Kidney (tissue), 14 donors: ENCODE results near the gene PEX5L. TPM values are rescaled to one million over a fixed set of nuclear protein-coding genes. Genes with fewer than 3 reads are reported as not detected.

ENCODE experiments used
- DNase-seq, 5 donors: peaks; one replicate each; pipeline ENCODE4 v3.0.0-alpha.2; 2013 to 2020
- FAIRE-seq: peaks from 2 replicates; lab custom pipeline; 2012; peaks lifted over from hg19 to GRCh38; lab: Jason Lieb, UNC
- H3K27ac ChIP-seq, 2 donors: one replicate each; pipeline ENCODE4 v1.7.0; 2013; ENCODE audit warnings: low read depth in 2 of 2, low read length in 2 of 2, inconsistent platforms in 1 of 2
- H3K27me3 ChIP-seq: one replicate; pipeline ENCODE4 v1.7.1; 2013; ENCODE audit warnings: low read length, inconsistent platforms; ENCODE audit not compliant: control insufficient read depth, insufficient read depth
- H3K36me3 ChIP-seq, 3 donors: one replicate each; pipeline versions ENCODE4 v1.7.0 to v1.7.1; 2013; ENCODE audit warnings: low read length in 3 of 3, control low read depth in 1 of 3, inconsistent platforms in 1 of 3; ENCODE audit not compliant: insufficient read depth in 3 of 3, control insufficient read depth in 2 of 3
- H3K4me1 ChIP-seq, 3 donors: one replicate each; pipeline versions ENCODE4 v1.7.0 to v1.7.1; 2013; ENCODE audit warnings: low read length in 3 of 3, inconsistent platforms in 1 of 3, low read depth in 1 of 3; ENCODE audit not compliant: control insufficient read depth in 2 of 3, insufficient read depth in 2 of 3
- H3K4me3 ChIP-seq, 3 donors: one replicate each; pipeline versions ENCODE4 v1.7.0 to v1.8.1; 2013; ENCODE audit warnings: low read length in 3 of 3, control low read depth in 1 of 3, inconsistent platforms in 1 of 3
- H3K9ac ChIP-seq, 3 donors: one replicate each; pipeline versions ENCODE4 v1.7.0 to v1.7.1; 2013; ENCODE audit warnings: low read length in 3 of 3, control low read depth in 1 of 3, inconsistent platforms in 1 of 3
- H3K9me3 ChIP-seq, 3 donors: one replicate each; pipeline versions ENCODE4 v1.7.0 to v1.7.1; 2013; ENCODE audit warnings: low read length in 3 of 3, control low read depth in 1 of 3, inconsistent platforms in 1 of 3; ENCODE audit not compliant: control insufficient read depth in 2 of 3, insufficient read depth in 1 of 3
- intact Hi-C: fragments of 100-400 bp; cut with DNase I; formaldehyde crosslinking; loops from one replicate; pipeline ENCODE4 v1.11.1; 2022
- polyA plus RNA-seq: library from polyadenylated mRNA; stranded (reverse); fragments of 350-450 nt; fragmentation: Illumina TruSeq; extraction: RNeasy Lipid Tissue Mini Kit (QIAGEN cat#74804); gene quantifications from one replicate; pipeline ENCODE4 v1.2.3, GENCODE V29; 2014; ENCODE audit warnings: low read depth, low replicate concordance; ENCODE audit not compliant: insufficient read depth
- total RNA-seq: library from RNA; stranded (reverse); fragmentation: NEBNext Ultra II Directional; extraction: Animal tissue kit (Norgen Biotek cat#: 25700); gene quantifications from one replicate; pipeline ENCODE4 v1.2.1, GENCODE V29; 2021
- TF ChIP-seq, protein P1 (sequence below): IDR thresholded peaks from 3 replicates; pipeline ENCODE4 v1.5.1; 2012; ENCODE audit warnings: mild to moderate bottlenecking, moderate library complexity, borderline replicate concordance; ENCODE audit not compliant: insufficient read depth; ENCODE audit errors: extremely low read depth
- donor health status: control.
- donor health status: control.
- donor health status: control.
- donor health status: control.
- donor health status: control.
- donor health status: DM: yes; HTN: yes; CAD: no.
- donor health status: Normal renal cell carcinoma (clear cell type).

Gene PEX5L
- total and polyA plus RNA-seq, 2 donors from 2014 or later = 0.32 TPM; not detected in 1

DNA sequence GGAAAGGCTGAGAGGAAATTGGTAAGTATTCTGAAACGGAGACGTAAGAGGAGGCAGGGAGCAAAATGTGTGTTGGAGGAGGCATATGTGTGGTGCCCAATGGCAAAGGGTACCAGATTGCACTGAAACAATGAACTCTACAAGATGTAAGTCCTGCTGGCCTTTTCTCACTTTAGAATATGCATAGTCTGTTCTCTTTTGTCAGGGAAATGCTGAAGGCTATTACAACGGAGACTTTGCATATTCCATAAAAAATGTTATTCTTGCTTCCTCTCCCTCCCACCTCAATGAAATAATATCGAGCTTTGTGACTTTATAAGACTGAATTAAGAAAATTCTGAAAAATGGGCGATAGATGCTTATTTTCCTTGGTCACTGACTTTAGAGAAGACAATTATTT lies 85.9 kb downstream of the PEX5L start:
- Histone ChIP-seq H3K27ac (no peak overlapping the region), H3K36me3 (no peaks in the 10 kb centered on the region), H3K9me3 (no peaks in the 10 kb centered on the region), H3K27me3 (no peaks in the 10 kb centered on the region), H3K4me1 (peaks cover 0 to 5% (median 0%) of the 10 kb centered on the region in 3 donors), H3K9ac (no peak overlapping the region), H3K4me3 (no peak overlapping the region)
- no peak for DNase-seq
- TF ChIP-seq, protein P1, sequence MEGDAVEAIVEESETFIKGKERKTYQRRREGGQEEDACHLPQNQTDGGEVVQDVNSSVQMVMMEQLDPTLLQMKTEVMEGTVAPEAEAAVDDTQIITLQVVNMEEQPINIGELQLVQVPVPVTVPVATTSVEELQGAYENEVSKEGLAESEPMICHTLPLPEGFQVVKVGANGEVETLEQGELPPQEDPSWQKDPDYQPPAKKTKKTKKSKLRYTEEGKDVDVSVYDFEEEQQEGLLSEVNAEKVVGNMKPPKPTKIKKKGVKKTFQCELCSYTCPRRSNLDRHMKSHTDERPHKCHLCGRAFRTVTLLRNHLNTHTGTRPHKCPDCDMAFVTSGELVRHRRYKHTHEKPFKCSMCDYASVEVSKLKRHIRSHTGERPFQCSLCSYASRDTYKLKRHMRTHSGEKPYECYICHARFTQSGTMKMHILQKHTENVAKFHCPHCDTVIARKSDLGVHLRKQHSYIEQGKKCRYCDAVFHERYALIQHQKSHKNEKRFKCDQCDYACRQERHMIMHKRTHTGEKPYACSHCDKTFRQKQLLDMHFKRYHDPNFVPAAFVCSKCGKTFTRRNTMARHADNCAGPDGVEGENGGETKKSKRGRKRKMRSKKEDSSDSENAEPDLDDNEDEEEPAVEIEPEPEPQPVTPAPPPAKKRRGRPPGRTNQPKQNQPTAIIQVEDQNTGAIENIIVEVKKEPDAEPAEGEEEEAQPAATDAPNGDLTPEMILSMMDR = no peak
- intact Hi-C loops = no loop called here
- FAIRE-seq = no peak

DNA sequence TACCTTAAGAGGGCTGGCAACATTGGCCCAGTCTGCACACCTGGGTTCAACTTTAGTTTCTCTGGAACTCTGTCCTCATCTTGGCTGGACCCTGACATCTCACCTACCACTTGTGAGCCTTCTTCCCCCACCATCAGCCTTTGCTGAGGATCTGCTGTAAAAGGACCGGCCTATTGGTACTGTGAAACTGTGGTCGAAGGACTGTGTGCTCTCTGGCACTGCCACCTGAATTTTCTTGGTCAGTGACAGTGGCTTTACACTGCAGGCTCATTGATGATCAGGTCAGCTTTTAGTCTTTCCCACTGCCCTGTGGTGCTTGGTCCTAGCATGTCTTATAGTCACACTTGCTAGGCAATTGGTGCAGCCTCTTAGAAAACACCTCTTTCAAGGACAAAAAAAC lies 86.9 kb downstream of the PEX5L start:
- Histone ChIP-seq H3K27ac (no peak overlapping the region), H3K9ac (no peak overlapping the region), H3K4me3 (no peak overlapping the region), H3K36me3 (no peaks in the 10 kb centered on the region), H3K27me3 (no peaks in the 10 kb centered on the region), H3K4me1 (peaks cover 0 to 5% (median 0%) of the 10 kb centered on the region in 3 donors), H3K9me3 (no peaks in the 10 kb centered on the region)
- no peak for FAIRE-seq
- intact Hi-C loops = no loop called here
- DNase-seq = no peak
- TF ChIP-seq, protein P1 = no peak

DNA sequence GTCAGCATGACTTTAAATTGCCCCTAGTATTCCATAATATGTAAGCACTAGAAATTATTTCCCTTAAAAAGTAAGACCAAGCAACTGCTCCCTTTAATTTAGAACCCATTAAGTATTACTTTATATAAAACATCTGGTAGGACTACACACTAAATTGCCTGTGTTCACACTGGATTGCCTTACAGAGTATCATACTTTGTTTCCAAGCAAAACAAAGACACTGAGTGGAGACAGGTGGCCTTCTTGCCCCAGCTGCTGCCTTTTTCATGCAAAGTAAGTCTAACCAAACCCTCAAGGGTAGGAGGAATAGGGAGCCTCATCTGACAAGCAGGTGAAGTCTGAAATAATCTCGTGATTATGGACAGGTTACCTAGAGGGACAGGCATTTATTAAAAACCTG lies 87.3 kb downstream of the PEX5L start:
- peak in 3 of 5 donors; percentile 57 to 89 (median 81) for DNase-seq

More for the DNA sequence above, 87.3 kb downstream of the PEX5L start:
- H3K36me3 ChIP-seq = no peaks in the 10 kb centered on the region
- TF ChIP-seq, protein P1 = no peak
- peaks cover 0 to 5% (median 0%) of the 10 kb centered on the region in 3 donors for H3K4me1 ChIP-seq
- no peaks in the 10 kb centered on the region for H3K27me3 ChIP-seq
- H3K9me3 ChIP-seq = no peaks in the 10 kb centered on the region
- H3K27ac ChIP-seq = no peak overlapping the region
- H3K9ac ChIP-seq = no peak overlapping the region
- intact Hi-C loops = no loop called here
- no peak for FAIRE-seq
- H3K4me3 ChIP-seq = no peak overlapping the region
